HEK293 (cell line): ENCODE data around the gene NT5M.

ENCODE experiments used
- CTCF ChIA-PET: fragments of 350-600 bp; formaldehyde crosslinking; extraction: SDS; loops from one replicate; lab custom pipeline; 2021; ENCODE audit warnings: antibody characterized with exemption; lab: Yijun Ruan, JAX
- POLR2A ChIA-PET: fragments of 300-600 bp; formaldehyde crosslinking; extraction: SDS; loops from one replicate; lab custom pipeline; 2020; ENCODE audit warnings: antibody characterized with exemption, inconsistent platforms; lab: Yijun Ruan, JAX
- H3K27ac ChIP-seq: fragments of 200-500 bp; sonication (Bioruptor generic); 2 replicates; pipeline ENCODE4 v1.5.1; 2014; ENCODE audit warnings: low read depth, low read length, control low read depth, inconsistent platforms; ENCODE audit errors: extremely low read depth
- H3K36me3 ChIP-seq, 2 experiments: fragments of 200-500 bp in 1 of 2; sonication (Bioruptor generic) in 1 of 2; 1 replicate in 1 of 2; 2 replicates in 1 of 2; pipeline ENCODE4 v1.5.1; 2014 to 2017; ENCODE audit warnings: inconsistent platforms in 2 of 2, low read length in 2 of 2; ENCODE audit not compliant: control insufficient read depth in 2 of 2, insufficient read depth in 1 of 2
- H3K4me1 ChIP-seq: fragments of 200-500 bp; sonication (Bioruptor generic); 2 replicates; pipeline ENCODE4 v1.5.1; 2014; ENCODE audit warnings: mild to moderate bottlenecking, low read length, inconsistent platforms; ENCODE audit not compliant: control insufficient read depth, insufficient read depth
- H3K4me3 ChIP-seq: 2 replicates; pipeline ENCODE4 v1.5.1; 2011; ENCODE audit warnings: low read depth, mild to moderate bottlenecking, control low read depth, low read length, moderate library complexity
- H3K9me3 ChIP-seq: fragments of 200-500 bp; sonication (Bioruptor generic); 2 replicates; pipeline ENCODE4 v1.5.1; 2014; ENCODE audit warnings: low read depth, low read length, inconsistent platforms; ENCODE audit not compliant: control insufficient read depth, insufficient read depth
- AEBP2 ChIP-seq: fragments of 450-650 bp; formaldehyde crosslinking; IDR thresholded peaks from 2 replicates; pipeline ENCODE4 v1.5.1; 2016; ENCODE audit warnings: missing biosample characterization, missing genetic modification characterization, borderline replicate concordance
- MZF1 ChIP-seq: fragments of 450-650 bp; formaldehyde crosslinking; IDR thresholded peaks from 2 replicates; pipeline ENCODE4 v1.5.1; 2017; ENCODE audit warnings: missing biosample characterization, missing genetic modification characterization, borderline replicate concordance
- ZBTB49 ChIP-seq: fragments of 450-650 bp; formaldehyde crosslinking; IDR thresholded peaks from 2 replicates; pipeline ENCODE4 v1.5.1; 2016; ENCODE audit warnings: missing biosample characterization, missing genetic modification characterization, low read depth
- ZFP3 ChIP-seq: fragments of 450-650 bp; formaldehyde crosslinking; IDR thresholded peaks from 2 replicates; pipeline ENCODE4 v1.5.1; 2016; ENCODE audit warnings: low read depth, missing biosample characterization, missing genetic modification characterization
- ZNF114 ChIP-seq: fragments of 450-650 bp; formaldehyde crosslinking; IDR thresholded peaks from 2 replicates; pipeline ENCODE4 v1.5.0; 2017; ENCODE audit warnings: missing biosample characterization, missing genetic modification characterization
- ZNF146 ChIP-seq: fragments of 450-650 bp; formaldehyde crosslinking; IDR thresholded peaks from 2 replicates; pipeline ENCODE4 v1.5.1; 2016; ENCODE audit warnings: missing biosample characterization, missing genetic modification characterization
- ZNF274 ChIP-seq, 2 experiments: fragments of 200-500 bp in 1 of 2; fragments of 450-650 bp in 1 of 2; sonication (Bioruptor generic) in 1 of 2; formaldehyde crosslinking in 1 of 2; IDR thresholded peaks; 2 replicates each; pipeline versions ENCODE4 v1.5.1 to v1.6.1; 2014 to 2016; ENCODE audit warnings: borderline replicate concordance in 1 of 2, inconsistent platforms in 1 of 2, low read length in 1 of 2, missing biosample characterization in 1 of 2, missing genetic modification characterization in 1 of 2
- ZNF292 ChIP-seq: fragments of 450-650 bp; formaldehyde crosslinking; IDR thresholded peaks from 2 replicates; pipeline ENCODE4 v1.5.1; 2016; ENCODE audit warnings: low read depth, missing biosample characterization, missing genetic modification characterization, borderline replicate concordance
- ZNF423 ChIP-seq: fragments of 450-650 bp; formaldehyde crosslinking; IDR thresholded peaks from 2 replicates; pipeline ENCODE4 v1.5.1; 2016; ENCODE audit warnings: missing biosample characterization, missing genetic modification characterization
- ZNF513 ChIP-seq: fragments of 450-650 bp; IDR thresholded peaks from 2 replicates; pipeline ENCODE4 v1.5.1; 2018; ENCODE audit warnings: missing biosample characterization, missing genetic modification characterization
- ZNF514 ChIP-seq: fragments of 450-650 bp; formaldehyde crosslinking; IDR thresholded peaks from 2 replicates; pipeline ENCODE4 v1.5.1; 2016; ENCODE audit warnings: missing biosample characterization, missing genetic modification characterization
- ZNF585B ChIP-seq: fragments of 450-650 bp; formaldehyde crosslinking; IDR thresholded peaks from 2 replicates; pipeline ENCODE4 v1.5.1; 2016; ENCODE audit warnings: missing biosample characterization, missing genetic modification characterization
- ZNF610 ChIP-seq: fragments of 450-650 bp; formaldehyde crosslinking; IDR thresholded peaks from 2 replicates; pipeline ENCODE4 v1.5.1; 2016; ENCODE audit warnings: missing biosample characterization, missing genetic modification characterization, borderline replicate concordance
- ZNF626 ChIP-seq: fragments of 450-650 bp; sonication (Bioruptor Pico); formaldehyde crosslinking; IDR thresholded peaks from 2 replicates; pipeline ENCODE4 v1.5.1; 2018; ENCODE audit warnings: missing biosample characterization, missing genetic modification characterization, inconsistent platforms
- ZNF654 ChIP-seq: fragments of 450-650 bp; formaldehyde crosslinking; IDR thresholded peaks from 2 replicates; pipeline ENCODE4 v1.5.1; 2016; ENCODE audit warnings: low read depth, missing biosample characterization, missing genetic modification characterization
- ZNF664 ChIP-seq: fragments of 450-650 bp; formaldehyde crosslinking; IDR thresholded peaks from 2 replicates; pipeline ENCODE4 v1.5.1; 2016; ENCODE audit warnings: missing biosample characterization, missing genetic modification characterization
- ZNF692 ChIP-seq: fragments of 450-650 bp; formaldehyde crosslinking; IDR thresholded peaks from 2 replicates; pipeline ENCODE4 v1.5.1; 2016; ENCODE audit warnings: missing biosample characterization, missing genetic modification characterization
- ZNF792 ChIP-seq: fragments of 450-650 bp; formaldehyde crosslinking; IDR thresholded peaks from 2 replicates; pipeline ENCODE4 v1.5.1; 2016; ENCODE audit warnings: missing biosample characterization, missing genetic modification characterization
- TF ChIP-seq, protein P1 (sequence below): fragments of 450-650 bp; formaldehyde crosslinking; IDR thresholded peaks from 2 replicates; pipeline ENCODE4 v1.5.1; 2016; ENCODE audit warnings: missing biosample characterization, missing genetic modification characterization
- TF ChIP-seq, protein P2 (sequence below): fragments of 450-650 bp; IDR thresholded peaks from 2 replicates; pipeline ENCODE4 v1.5.1; 2018; ENCODE audit warnings: missing biosample characterization, mild to moderate bottlenecking, missing genetic modification characterization

Gene NT5M

GRCh38 chr17:17370711-17371110 lies 67.5 kb downstream of the NT5M start:
- Histone ChIP-seq H3K9me3 (no peaks in the 10 kb centered on the region), H3K36me3 (no peaks in the 10 kb centered on the region), H3K4me1 (no peaks in the 10 kb centered on the region), H3K27ac (no peak overlapping the region), H3K4me3 (no peak overlapping the region)
- TF ChIP-seq ZNF654 (tag by site-specific recombination) (no peak), ZNF664 (tag by site-specific recombination) (no peak), ZNF692 (tag by site-specific recombination) (no peak), ZNF626 (tag by site-specific recombination) (no peak)
- POLR2A ChIA-PET = no interaction called here
- CTCF ChIA-PET = interaction anchor here (0.7 to 2.2 kb wide), 5 partner anchors 17 to 272 kb away, joined by 3 to 8 read pairs (median 4); no protein-coding TSS in a partner anchor

DNA sequence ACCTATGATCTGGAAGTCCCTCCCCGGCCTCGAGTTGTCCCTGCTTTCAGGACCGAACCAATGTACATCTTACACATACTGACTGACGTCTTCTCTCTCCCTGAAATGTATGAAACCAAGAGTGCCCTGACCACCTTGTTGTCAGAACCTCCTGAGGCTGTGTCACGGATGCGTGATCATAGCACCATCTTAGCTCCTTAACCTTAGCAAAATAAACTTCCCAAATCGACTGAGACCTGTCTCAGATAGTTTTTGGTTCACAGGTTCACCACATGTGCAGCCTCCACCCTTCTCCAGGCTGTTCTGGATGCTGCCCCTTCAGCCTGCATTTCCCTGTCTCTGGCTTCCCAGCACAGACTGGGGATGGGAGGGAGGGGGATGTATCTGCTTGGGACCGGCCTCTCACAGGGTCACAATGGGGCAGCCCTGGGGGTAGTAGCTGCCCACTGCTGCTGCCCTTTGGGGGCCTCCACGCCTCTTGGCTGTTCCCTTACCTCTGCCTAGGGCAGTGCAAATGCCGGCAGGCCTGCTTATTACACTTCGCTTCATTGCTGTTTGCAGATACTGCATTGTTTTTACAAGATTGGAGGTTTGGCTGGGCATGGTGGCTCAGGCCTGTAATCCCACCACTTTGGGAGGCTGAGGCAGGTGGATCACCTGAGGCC lies 69.8 kb downstream of the NT5M start:
- Histone ChIP-seq H3K4me3 (no peak overlapping the region), H3K27ac (no peak overlapping the region), H3K36me3 (no peaks in the 10 kb centered on the region), H3K9me3 (no peaks in the 10 kb centered on the region), H3K4me1 (no peaks in the 10 kb centered on the region)
- POLR2A ChIA-PET = interaction anchor here (0.8 kb wide), 1 partner anchor 19 kb away, joined by 3 read pairs; no protein-coding TSS in a partner anchor
- CTCF ChIA-PET = interaction anchor here (0.6 to 1.5 kb wide), 2 partner anchors 17 to 127 kb away, joined by 4 to 5 read pairs; no protein-coding TSS in a partner anchor
- TF ChIP-seq ZFP3 (tag by site-specific recombination) (no peak), ZNF610 (no peak), ZNF292 (tag by site-specific recombination) (no peak), ZNF792 (tag by site-specific recombination) (no peak), ZNF514 (tag by site-specific recombination) (no peak), MZF1 (no peak), ZNF114 (no peak), ZNF513 (tag by site-specific recombination) (no peak), ZNF423 (no peak)
- TF ChIP-seq, protein P1, sequence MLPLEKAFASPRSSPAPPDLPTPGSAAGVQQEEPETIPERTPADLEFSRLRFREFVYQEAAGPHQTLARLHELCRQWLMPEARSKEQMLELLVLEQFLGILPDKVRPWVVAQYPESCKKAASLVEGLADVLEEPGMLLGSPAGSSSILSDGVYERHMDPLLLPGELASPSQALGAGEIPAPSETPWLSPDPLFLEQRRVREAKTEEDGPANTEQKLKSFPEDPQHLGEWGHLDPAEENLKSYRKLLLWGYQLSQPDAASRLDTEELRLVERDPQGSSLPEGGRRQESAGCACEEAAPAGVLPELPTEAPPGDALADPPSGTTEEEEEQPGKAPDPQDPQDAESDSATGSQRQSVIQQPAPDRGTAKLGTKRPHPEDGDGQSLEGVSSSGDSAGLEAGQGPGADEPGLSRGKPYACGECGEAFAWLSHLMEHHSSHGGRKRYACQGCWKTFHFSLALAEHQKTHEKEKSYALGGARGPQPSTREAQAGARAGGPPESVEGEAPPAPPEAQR = no peak

- ChIA-PET POLR2A (no interaction called here), CTCF (interaction anchor here (0.8 kb wide), 1 partner anchor 19 kb away, joined by 5 read pairs; no protein-coding TSS in a partner anchor)
- H3K4me3 ChIP-seq = no peak overlapping the region
- H3K4me1 ChIP-seq = no peaks in the 10 kb centered on the region
- TF ChIP-seq ZNF146 (tag by site-specific recombination) (no peak), ZNF274 (IDR thresholded peaks at IDR 0.05; ENCODE audit: low read length) (no peak), ZNF274 (tag by site-specific recombination; IDR thresholded peaks at IDR 0.05; ENCODE audit: borderline replicate concordance) (no peak), ZBTB49 (tag by site-specific recombination) (no peak), ZNF664 (tag by site-specific recombination) (no peak), AEBP2 (tag by site-specific recombination) (no peak), ZNF585B (tag by site-specific recombination) (no peak)
- TF ChIP-seq, protein P2, sequence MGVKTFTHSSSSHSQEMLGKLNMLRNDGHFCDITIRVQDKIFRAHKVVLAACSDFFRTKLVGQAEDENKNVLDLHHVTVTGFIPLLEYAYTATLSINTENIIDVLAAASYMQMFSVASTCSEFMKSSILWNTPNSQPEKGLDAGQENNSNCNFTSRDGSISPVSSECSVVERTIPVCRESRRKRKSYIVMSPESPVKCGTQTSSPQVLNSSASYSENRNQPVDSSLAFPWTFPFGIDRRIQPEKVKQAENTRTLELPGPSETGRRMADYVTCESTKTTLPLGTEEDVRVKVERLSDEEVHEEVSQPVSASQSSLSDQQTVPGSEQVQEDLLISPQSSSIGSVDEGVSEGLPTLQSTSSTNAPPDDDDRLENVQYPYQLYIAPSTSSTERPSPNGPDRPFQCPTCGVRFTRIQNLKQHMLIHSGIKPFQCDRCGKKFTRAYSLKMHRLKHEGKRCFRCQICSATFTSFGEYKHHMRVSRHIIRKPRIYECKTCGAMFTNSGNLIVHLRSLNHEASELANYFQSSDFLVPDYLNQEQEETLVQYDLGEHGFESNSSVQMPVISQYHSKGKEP (tag by site-specific recombination) = no peak
- H3K27ac ChIP-seq = no peak overlapping the region
- H3K9me3 ChIP-seq = no peaks in the 10 kb centered on the region
- no peaks in the 10 kb centered on the region for H3K36me3 ChIP-seq
Observed at GRCh38 chr17:17375841-17376240, 72.7 kb downstream of the NT5M start.
